Activated CD4-positive, alpha-beta T cell treated with anti-CD3 and anti-CD28 coated beads, Interleukin-10, Interleukin-2, amounts not matched to agents 100 ng/mL and 50 ng/mL, durations not matched to agents 16 hours and 8 hours (primary cell): ENCODE measurements around the gene METTL14.

Source experiments
- DNase-seq: peaks from one replicate; pipeline ENCODE4 v3.0.0-alpha.2; 2020

The METTL14 gene

GRCh38 chr4:118736900-118737299 is 51.7 kb downstream of the METTL14 start:
- DNase-seq, result no peak

DNA sequence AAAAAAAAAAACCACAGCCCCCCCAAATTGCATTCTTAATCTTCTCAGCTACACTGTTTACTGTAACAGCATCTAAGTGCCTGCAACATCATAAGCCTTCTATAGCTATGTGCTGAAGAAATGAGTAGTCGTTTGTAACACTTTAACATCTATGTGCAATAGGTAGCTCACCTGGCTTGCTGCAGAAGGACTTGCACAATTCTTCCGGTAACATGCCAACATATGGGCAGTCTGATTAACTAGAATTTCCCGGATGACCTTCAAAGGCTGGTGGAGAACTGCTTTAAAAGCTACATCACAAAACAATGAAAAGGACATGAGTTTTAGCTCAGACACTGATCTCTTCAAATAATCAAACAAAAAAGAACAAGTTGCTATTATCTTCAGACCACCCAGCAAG is 52.9 kb downstream of the METTL14 start:
- no peak for DNase-seq

DNA sequence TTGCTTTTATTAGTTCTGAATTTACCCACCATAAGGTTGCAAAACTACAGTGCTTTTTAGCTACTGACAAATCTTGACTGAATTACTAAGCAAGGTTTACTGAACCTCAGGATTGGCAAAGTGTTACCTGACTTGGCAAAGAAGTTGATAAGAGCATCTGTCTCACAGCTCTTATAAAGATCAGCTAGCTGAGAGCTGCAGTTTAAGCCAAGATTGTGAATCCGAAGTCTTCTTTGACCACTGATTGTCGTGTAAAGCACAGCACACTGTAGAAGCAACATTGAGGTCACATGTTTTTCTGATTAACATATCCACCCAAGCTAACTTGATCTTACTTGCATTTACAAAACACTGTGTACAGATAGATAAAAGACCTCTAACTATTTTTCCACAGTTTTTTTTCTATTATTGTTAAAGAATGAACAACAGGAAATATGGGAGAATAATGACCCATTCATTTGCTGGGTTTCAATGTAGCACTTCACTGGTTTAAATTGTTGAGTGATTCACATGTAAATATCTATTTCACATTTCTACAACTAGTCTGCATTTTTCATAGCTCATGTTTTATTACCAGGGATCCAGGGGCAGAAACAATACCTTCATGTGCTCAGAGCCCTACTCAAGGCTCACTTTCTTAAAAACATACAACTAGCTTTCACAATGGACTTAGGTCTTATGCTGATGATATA is 54.0 kb downstream of the METTL14 start:
- no peak for DNase-seq

GRCh38 chr4:118740869-118741268 is 55.7 kb downstream of the METTL14 start:
- DNase-seq, result peak; percentile 7

DNA sequence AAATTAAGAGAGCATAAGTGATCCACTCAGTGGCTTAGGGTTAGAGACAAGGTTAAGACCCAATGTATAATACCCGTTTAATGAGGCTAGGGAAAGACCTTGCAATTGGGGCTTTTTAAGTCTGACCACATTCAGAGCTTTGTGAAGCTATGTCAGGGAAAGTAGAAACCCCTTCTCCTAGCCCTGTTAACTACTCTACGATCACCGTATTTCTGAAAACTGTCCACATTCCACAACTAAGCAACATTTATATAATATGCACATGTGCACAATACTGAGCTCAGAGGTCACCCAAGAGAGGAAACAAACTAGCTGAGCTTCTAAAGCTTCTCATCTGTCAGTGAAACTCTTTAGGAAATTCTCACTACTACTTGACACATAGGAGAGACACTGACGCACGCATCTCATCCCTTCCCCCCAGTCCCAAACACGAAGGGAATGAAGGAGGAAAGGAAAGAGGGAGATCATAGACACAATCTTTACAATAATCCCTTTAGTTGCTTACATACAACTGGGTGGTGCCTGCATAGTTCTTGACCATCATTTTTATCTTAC is 56.2 kb downstream of the METTL14 start:
- no peak for DNase-seq

- no peak for DNase-seq
Observed at GRCh38 chr4:118742050-118742449, 56.9 kb downstream of the METTL14 start.

DNA sequence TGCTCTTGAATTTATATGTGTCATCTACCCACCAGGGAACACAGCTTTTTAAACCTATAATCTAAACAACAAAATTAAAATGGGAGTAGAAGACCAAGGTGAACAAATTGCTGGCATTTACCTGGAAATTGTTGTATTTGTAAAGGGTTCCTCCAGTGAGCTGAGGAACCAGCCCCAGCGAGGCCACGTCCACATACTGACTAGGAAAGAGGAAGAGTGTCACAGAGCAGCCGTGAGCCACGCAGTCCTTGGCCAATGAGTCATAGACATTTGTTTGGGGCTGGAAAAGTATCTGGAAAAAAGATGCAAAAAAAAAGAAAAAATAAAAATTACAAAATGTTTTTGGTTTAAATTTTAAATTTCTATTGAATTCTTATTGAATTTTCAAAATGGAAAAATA is 58.7 kb downstream of the METTL14 start:
- no peak for DNase-seq

- DNase-seq, result no peak
Observed at GRCh38 chr4:118745357-118745756, 60.2 kb downstream of the METTL14 start.

- no peak for DNase-seq
Observed at GRCh38 chr4:118746251-118746919, 61.2 kb downstream of the METTL14 start.

DNA sequence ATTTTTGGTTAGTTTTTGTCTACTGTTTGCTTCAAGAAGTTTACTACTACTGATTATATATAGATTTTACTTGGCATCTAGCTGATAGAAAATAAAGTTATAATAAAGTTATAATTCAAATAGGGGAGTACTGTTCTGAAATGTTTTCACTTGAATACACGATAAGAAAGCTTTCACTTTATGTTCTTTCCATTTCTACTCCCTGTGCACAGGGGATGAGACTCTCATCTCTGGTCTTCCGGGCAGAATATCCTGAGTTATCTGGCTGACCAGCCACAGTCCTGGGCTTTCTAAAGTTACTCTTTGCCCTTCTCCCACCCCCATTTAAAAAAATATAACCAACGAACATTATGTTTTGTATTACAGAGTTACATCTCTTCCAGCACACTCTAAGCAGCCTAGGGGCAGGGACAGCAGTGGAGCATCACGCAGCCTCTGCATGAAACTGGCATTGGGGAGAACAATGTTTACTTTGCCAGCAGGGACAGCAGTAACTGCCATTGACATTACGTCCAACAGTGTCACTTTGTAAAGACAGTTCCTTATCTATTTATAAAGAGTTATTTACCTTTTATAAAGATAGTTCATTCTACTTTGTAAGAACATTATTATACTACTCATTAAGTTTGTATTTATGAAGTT is 64.3 kb downstream of the METTL14 start:
- no peak for DNase-seq

DNA sequence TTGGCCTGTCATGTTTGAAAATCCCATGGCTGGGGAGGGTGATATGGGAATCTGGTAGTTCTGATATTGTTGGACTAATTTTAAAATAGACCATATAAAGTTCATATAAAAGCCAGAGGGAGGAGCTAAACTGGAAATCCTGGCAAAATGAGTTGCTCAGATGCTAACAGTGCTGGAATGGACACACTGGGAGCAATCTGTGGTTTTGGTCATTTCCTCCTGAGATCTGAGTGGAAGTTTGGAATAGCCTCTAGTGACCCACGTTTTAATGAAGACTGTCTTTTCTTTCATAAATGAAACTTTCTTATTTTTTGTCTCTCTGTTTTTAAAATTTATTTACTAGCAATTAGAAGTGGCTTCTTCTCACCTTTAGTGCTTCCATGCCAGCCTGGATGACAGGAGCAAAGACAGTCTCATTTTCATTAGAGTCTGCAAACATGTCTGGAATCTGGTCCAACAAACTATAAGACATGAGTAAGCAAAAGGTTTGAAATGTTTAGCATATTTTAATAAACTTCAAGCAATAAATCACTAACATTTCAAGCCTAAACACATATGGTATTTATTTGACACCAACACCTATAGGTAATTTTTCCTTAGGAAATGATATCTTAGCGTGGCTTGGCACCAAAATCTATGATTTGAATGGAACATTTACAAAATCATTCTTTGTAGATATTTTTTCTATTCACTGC is 66.6 kb downstream of the METTL14 start:
- no peak for DNase-seq

- no peak for DNase-seq
Observed at GRCh38 chr4:118752551-118752950, 67.4 kb downstream of the METTL14 start.

- DNase-seq, result no peak
Observed at GRCh38 chr4:118753096-118753495, 67.9 kb downstream of the METTL14 start.

GRCh38 chr4:118753685-118754084 is 68.5 kb downstream of the METTL14 start:
- DNase-seq, result no peak

DNA sequence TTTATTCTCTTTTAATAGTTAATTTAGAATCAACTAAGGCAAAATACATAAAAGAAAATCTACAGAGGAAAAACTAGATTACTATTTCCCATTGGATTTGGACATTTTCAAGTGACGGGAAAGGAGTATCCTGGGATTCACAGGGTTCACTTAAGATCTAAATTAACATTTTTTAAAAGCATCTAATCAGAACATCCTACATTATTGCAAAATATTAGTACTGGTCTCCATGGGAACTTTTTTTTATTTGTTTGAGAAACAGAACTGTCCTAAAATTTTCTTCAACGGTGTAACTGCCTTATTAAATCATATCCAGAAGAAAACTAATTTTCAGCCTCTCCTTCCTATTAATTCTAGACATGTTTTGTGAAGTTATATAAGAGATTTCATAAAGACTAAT is 69.7 kb downstream of the METTL14 start:
- DNase-seq, result no peak

DNA sequence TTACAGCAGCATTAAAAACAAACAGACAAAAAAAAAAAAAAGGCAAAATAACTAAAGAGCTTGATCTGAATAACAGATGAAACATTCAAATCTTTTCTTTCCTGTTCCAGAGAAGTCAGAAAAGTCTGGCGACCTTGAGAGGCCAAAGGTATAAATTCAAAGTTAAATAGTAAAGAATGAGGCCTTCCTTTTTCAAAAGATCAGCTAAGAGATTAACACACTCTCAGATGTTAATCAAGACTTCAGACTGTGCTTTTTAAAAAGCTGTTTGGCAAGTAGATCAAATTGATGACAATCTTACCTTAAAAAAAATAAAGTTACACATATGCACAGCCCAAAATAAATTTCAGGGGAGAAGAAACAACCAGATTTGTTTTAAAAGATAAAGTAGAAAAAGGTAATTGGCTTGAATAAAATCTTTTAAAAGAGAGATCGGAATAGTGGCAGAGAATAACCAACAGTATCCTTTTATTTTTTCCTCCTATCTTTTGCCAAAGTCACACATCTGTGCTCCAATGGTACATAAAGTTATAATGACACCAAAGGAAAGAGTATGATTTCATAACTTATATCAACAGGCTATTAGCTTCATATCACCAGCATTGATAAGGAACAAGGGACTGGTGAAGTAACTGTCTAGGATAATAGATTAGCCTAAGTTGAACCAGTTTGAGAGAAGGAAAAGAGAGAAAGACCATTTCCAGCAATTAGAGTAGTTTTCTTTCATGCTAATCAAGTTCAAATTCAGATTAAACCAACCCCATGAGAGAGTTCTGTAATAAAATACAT is 70.4 kb downstream of the METTL14 start:
- DNase-seq, result no peak

GRCh38 chr4:118756429-118756828 is 71.2 kb downstream of the METTL14 start:
- no peak for DNase-seq

- DNase-seq, result no peak
Observed at GRCh38 chr4:118756958-118757357, 71.8 kb downstream of the METTL14 start.

GRCh38 chr4:118757761-118758251 is 72.6 kb downstream of the METTL14 start:
- no peak for DNase-seq

DNA sequence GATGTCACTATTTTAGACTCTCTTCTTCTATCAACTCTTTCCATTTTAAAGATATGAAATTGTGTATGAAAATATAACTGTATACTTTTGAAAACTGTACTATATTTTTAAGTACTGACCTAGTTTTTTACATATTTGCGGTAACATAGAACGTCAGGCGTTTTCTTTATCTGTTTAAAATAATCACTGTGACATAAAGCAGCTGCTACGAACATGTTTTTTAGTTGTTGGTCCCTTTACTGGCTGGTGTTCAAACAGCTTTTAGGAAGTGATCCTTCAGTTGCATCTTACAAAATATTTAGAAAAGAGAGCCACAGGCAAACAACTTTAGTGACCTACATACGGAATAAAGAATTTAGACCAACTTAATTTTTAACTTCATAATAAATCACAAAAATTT is 73.1 kb downstream of the METTL14 start:
- DNase-seq, result no peak

- no peak for DNase-seq
Observed at GRCh38 chr4:118759481-118759880, 74.3 kb downstream of the METTL14 start.

DNA sequence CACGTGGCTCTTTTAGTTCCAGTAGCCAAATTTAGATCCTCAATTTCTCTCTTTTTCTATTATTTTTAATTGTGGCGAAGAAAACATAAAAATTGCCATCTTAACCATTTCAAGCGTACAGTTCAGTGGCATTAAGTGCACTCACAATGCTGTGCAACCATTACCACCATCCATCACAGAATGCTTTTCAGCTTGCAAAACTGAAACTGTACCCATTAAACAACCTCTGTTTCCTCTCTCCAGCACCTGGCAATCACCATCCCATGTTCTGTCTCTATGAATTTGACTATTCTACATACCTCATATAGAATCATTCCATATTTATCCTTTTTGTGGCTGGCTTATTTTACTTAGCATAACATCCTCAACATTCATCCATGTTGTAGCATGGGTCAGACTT is 74.9 kb downstream of the METTL14 start:
- no peak for DNase-seq
